ENCODE data around the gene GRIK1.

Gene GRIK1

DNA sequence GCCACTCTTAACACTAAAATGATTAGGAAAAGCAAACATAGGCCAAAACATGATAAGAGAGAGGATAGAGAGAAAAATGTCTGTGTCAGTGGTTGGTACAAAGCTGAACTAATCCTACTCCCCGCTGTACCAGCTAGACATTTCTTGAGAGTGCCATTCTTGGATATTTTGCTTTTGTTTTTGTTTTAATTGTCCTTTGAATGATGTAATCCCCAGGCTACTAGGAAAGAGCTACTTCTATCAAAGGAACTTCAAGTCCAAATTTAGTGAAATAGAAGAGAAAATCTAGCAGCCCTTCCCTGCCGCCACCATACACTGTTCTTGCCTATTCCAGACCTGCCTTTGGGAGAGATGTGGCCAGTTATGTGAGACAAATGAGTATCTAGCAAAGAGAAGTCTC, 269.6 kb downstream of the GRIK1 start:
- no peaks in the 10 kb centered on the region for H3K9me3 Mint-ChIP-seq
- H3K27ac Mint-ChIP-seq, result no peak overlapping the region
- H3K27me3 Mint-ChIP-seq, result peaks cover 2% of the 10 kb centered on the region
- H3K4me3 Mint-ChIP-seq, result no peak overlapping the region
- H3K4me1 Mint-ChIP-seq (ENCODE audit: low read depth), result peaks cover 23% of the 10 kb centered on the region
- no peaks in the 10 kb centered on the region for H3K36me3 Mint-ChIP-seq (ENCODE audit: low read depth)
- intact Hi-C loops (cut with micrococcal nuclease), result no loop called here

GRCh38 chr21:29669416-29669815, 270.4 kb downstream of the GRIK1 start:
- Mint-ChIP-seq H3K9me3 (no peaks in the 10 kb centered on the region), H3K4me3 (no peak overlapping the region), H3K36me3 (ENCODE audit: low read depth) (no peaks in the 10 kb centered on the region), H3K27me3 (peaks cover 2% of the 10 kb centered on the region), H3K4me1 (ENCODE audit: low read depth) (peaks cover 22% of the 10 kb centered on the region), H3K27ac (no peak overlapping the region)
- intact Hi-C loops (cut with micrococcal nuclease), result no loop called here

- Mint-ChIP-seq H3K4me1 (ENCODE audit: low read depth) (peaks cover 26% of the 10 kb centered on the region), H3K36me3 (ENCODE audit: low read depth) (no peaks in the 10 kb centered on the region), H3K4me3 (no peak overlapping the region), H3K27me3 (peaks cover 2% of the 10 kb centered on the region), H3K27ac (no peak overlapping the region), H3K9me3 (no peaks in the 10 kb centered on the region)
- intact Hi-C loops (cut with micrococcal nuclease), result no loop called here
Observed at GRCh38 chr21:29667651-29668050, 272.1 kb downstream of the GRIK1 start.

DNA sequence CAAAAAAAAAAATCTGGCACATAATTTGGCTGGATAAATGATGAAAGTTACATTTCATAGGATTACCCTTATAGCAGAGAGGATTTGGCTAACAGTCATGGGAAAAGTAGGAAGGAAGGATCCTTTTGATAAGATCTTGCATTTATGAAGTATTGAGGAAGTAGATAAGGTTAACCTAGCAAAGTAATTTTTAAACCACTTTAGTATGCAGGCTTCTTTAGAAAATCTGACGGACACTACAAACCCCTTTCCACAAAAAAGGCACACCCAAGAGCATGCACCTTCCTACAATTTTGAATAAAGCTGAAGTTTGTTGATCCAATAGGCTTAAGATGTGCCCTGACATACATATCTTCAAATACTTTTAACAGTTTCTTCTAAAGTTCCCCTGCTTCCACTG, 275.2 kb downstream of the GRIK1 start:
- Mint-ChIP-seq H3K36me3 (ENCODE audit: low read depth) (peaks cover 5% of the 10 kb centered on the region), H3K4me3 (no peak overlapping the region), H3K9me3 (peaks cover 8% of the 10 kb centered on the region), H3K27me3 (peaks cover 2% of the 10 kb centered on the region), H3K4me1 (ENCODE audit: low read depth) (peaks cover 26% of the 10 kb centered on the region), H3K27ac (no peak overlapping the region)
- intact Hi-C loops (cut with micrococcal nuclease), result no loop called here

- Mint-ChIP-seq H3K4me3 (no peak overlapping the region), H3K9me3 (peaks cover 8% of the 10 kb centered on the region), H3K4me1 (ENCODE audit: low read depth) (peaks cover 16% of the 10 kb centered on the region), H3K27me3 (no peaks in the 10 kb centered on the region), H3K27ac (no peak overlapping the region), H3K36me3 (ENCODE audit: low read depth) (peaks cover 5% of the 10 kb centered on the region)
- intact Hi-C loops (cut with micrococcal nuclease), result no loop called here
Observed at GRCh38 chr21:29661672-29662442, 277.9 kb downstream of the GRIK1 start.

- Mint-ChIP-seq H3K9me3 (peaks cover 8% of the 10 kb centered on the region), H3K27me3 (no peaks in the 10 kb centered on the region), H3K36me3 (ENCODE audit: low read depth) (peaks cover 11% of the 10 kb centered on the region), H3K4me3 (no peak overlapping the region), H3K4me1 (ENCODE audit: low read depth) (peaks cover 32% of the 10 kb centered on the region), H3K27ac (no peak overlapping the region)
- intact Hi-C loops (cut with micrococcal nuclease), result no loop called here
Observed at GRCh38 chr21:29660047-29660720, 279.6 kb downstream of the GRIK1 start.

GRCh38 chr21:29658934-29659203, 280.9 kb downstream of the GRIK1 start:
- Mint-ChIP-seq H3K27me3 (no peaks in the 10 kb centered on the region), H3K4me3 (no peak overlapping the region), H3K4me1 (ENCODE audit: low read depth) (peaks cover 34% of the 10 kb centered on the region), H3K36me3 (ENCODE audit: low read depth) (peaks cover 11% of the 10 kb centered on the region), H3K9me3 (peaks cover 8% of the 10 kb centered on the region), H3K27ac (no peak overlapping the region)
- intact Hi-C loops (cut with micrococcal nuclease), result no loop called here

GRCh38 chr21:29658177-29658933, 281.4 kb downstream of the GRIK1 start:
- no peak overlapping the region for H3K4me3 Mint-ChIP-seq
- no peak overlapping the region for H3K27ac Mint-ChIP-seq
- peaks cover 33% of the 10 kb centered on the region for H3K4me1 Mint-ChIP-seq (ENCODE audit: low read depth)
- no peaks in the 10 kb centered on the region for H3K27me3 Mint-ChIP-seq
- intact Hi-C loops (cut with micrococcal nuclease), result no loop called here
- H3K36me3 Mint-ChIP-seq (ENCODE audit: low read depth), result peaks cover 11% of the 10 kb centered on the region
- peaks cover 8% of the 10 kb centered on the region for H3K9me3 Mint-ChIP-seq

DNA sequence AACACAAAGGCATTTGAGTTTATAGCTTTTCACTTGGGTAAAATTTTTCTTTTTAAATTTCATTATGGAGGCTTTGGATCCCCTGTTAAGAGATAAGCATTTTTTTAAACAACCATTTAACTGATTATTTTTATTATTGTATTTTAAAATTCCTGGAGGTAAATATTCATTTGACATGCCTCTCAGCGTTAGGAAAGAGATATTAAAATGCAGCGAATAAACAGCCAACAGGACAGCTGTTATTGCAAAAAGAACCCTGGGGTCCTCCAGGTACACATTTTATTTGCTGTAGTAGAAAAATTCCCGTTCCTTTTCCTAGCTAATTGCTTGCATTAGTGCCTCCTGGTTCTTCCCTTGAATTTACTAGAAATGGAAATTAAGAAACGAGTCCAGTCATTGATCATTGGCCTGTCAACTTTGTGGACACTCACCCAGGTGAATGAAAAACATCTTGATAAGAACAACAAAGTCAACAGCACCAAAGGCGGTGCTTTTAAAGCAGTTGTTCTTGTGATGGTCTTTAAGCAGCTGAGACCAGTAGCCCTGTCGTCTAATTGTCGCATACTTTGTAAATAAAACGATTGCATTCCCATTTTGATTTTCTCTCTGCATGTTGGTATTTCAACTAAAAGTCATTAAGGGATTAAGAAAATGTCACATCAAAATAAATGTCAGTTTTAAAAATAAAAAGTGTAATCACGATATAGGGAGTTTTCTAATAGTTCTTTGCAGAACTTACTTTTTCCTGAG, 282.4 kb downstream of the GRIK1 start:
- Mint-ChIP-seq H3K4me3 (no peak overlapping the region), H3K9me3 (peaks cover 8% of the 10 kb centered on the region), H3K36me3 (ENCODE audit: low read depth) (peaks cover 11% of the 10 kb centered on the region), H3K4me1 (ENCODE audit: low read depth) (peaks cover 33% of the 10 kb centered on the region), H3K27ac (no peak overlapping the region), H3K27me3 (no peaks in the 10 kb centered on the region)
- intact Hi-C loops (cut with micrococcal nuclease), result no loop called here

GRCh38 chr21:29656504-29657239, 283.1 kb downstream of the GRIK1 start:
- Mint-ChIP-seq H3K4me3 (peak overlapping the region; percentile 14), H3K9me3 (peaks cover 8% of the 10 kb centered on the region), H3K27ac (peak overlapping the region; percentile 72), H3K27me3 (no peaks in the 10 kb centered on the region), H3K4me1 (ENCODE audit: low read depth) (peaks cover 33% of the 10 kb centered on the region), H3K36me3 (ENCODE audit: low read depth) (peaks cover 11% of the 10 kb centered on the region)
- intact Hi-C loops (cut with micrococcal nuclease), result no loop called here

- H3K9me3 Mint-ChIP-seq, result peaks cover 8% of the 10 kb centered on the region
- H3K36me3 Mint-ChIP-seq (ENCODE audit: low read depth), result peaks cover 11% of the 10 kb centered on the region
- no peaks in the 10 kb centered on the region for H3K27me3 Mint-ChIP-seq
- intact Hi-C loops (cut with micrococcal nuclease), result no loop called here
- peaks cover 33% of the 10 kb centered on the region for H3K4me1 Mint-ChIP-seq (ENCODE audit: low read depth)
- H3K27ac Mint-ChIP-seq, result peak overlapping the region; percentile 72
- H3K4me3 Mint-ChIP-seq, result no peak overlapping the region
Observed at GRCh38 chr21:29655577-29655976, 284.2 kb downstream of the GRIK1 start.

DNA sequence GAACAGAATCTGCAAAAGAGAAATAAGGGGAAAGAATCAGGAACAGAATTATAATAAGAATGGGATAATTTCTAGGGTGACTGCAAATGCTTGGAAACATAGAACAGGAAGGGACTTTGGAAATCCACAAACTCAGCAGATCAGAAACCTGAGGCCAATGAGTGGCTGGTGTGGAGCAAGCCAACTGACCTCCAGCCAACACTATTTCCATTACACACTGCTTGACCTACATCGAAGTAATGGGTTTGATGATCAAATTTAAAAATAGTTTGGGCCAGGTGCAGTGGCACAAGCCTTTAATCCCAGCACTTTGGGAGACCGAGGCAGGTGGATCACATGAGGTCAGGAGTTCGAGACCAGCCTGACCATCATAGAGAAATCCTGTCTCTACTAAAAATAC, 284.9 kb downstream of the GRIK1 start:
- Mint-ChIP-seq H3K4me1 (ENCODE audit: low read depth) (peaks cover 33% of the 10 kb centered on the region), H3K4me3 (no peak overlapping the region), H3K9me3 (peaks cover 1% of the 10 kb centered on the region), H3K27ac (no peak overlapping the region), H3K27me3 (no peaks in the 10 kb centered on the region), H3K36me3 (ENCODE audit: low read depth) (peaks cover 6% of the 10 kb centered on the region)
- intact Hi-C loops (cut with micrococcal nuclease), result no loop called here

GRCh38 chr21:29654203-29654602, 285.6 kb downstream of the GRIK1 start:
- Mint-ChIP-seq H3K36me3 (ENCODE audit: low read depth) (peaks cover 6% of the 10 kb centered on the region), H3K9me3 (no peaks in the 10 kb centered on the region), H3K4me3 (no peak overlapping the region), H3K27ac (no peak overlapping the region), H3K27me3 (no peaks in the 10 kb centered on the region), H3K4me1 (ENCODE audit: low read depth) (peaks cover 38% of the 10 kb centered on the region)
- intact Hi-C loops (cut with micrococcal nuclease), result no loop called here

Measured in dendritic cell treated with granulocyte-macrophage colony-stimulating factor and Interleukin-4, amounts not matched to agents 40 ng/mL and 50 ng/mL, for 4 days (primary cell).